Measurements from ENCODE around the gene NUBP2.

- TF ChIP-seq BCL3 (IDR thresholded peaks at IDR 0.05) (no peak), RFX5 (IDR thresholded peaks at IDR 0.05) (no peak), POLR2AphosphoS2 (conservative IDR thresholded peaks at IDR 0.05; ENCODE audit: low read length) (no peak), EP300 (IDR thresholded peaks at IDR 0.05) (no peak), REST (IDR thresholded peaks at IDR 0.05) (no peak)
These were observed 35.0 kb downstream of the NUBP2 start for GRCh38 chr16:1817716-1818115.

Measured in A549 (cell line).